Right lobe of liver (tissue), 4 donors: ENCODE data around the gene PYGO2.

Experiments used
- CTCF ChIP-seq, 4 donors: fragments of 200-600 bp in 3 of 4; fragments of 450-650 bp in 1 of 4; IDR thresholded peaks; one replicate each; pipeline versions ENCODE4 v1.5.1 to v1.8.0; 2016 to 2022; ENCODE audit warnings: antibody characterized with exemption in 4 of 4, mild to moderate bottlenecking in 2 of 4
- POLR2A ChIP-seq: fragments of 450-650 bp; IDR thresholded peaks from one replicate; pipeline ENCODE4 v1.6.1; 2017; ENCODE audit warnings: antibody characterized with exemption, mild to moderate bottlenecking
- donor health status: DM: no; HTN: no; CAD: no.
- donor health status: DM: no; HTN: no; CAD: no.
- donor health status: DM: no; HTN: yes; CAD: no.

- TF ChIP-seq CTCF (IDR thresholded peaks at IDR 0.05): no peak
- no peak for TF ChIP-seq POLR2A
Observed at GRCh38 chr1:154975409-154976059, 14.0 kb upstream of the PYGO2 start.
